Measurements from ENCODE around the gene PTGR3. TPM values are rescaled to one million over a fixed set of nuclear protein-coding genes. Genes with fewer than 3 reads are reported as not detected.

The PTGR3 gene
- total RNA-seq, 1 experiment from 2014 or later, result 1.6 TPM

DNA sequence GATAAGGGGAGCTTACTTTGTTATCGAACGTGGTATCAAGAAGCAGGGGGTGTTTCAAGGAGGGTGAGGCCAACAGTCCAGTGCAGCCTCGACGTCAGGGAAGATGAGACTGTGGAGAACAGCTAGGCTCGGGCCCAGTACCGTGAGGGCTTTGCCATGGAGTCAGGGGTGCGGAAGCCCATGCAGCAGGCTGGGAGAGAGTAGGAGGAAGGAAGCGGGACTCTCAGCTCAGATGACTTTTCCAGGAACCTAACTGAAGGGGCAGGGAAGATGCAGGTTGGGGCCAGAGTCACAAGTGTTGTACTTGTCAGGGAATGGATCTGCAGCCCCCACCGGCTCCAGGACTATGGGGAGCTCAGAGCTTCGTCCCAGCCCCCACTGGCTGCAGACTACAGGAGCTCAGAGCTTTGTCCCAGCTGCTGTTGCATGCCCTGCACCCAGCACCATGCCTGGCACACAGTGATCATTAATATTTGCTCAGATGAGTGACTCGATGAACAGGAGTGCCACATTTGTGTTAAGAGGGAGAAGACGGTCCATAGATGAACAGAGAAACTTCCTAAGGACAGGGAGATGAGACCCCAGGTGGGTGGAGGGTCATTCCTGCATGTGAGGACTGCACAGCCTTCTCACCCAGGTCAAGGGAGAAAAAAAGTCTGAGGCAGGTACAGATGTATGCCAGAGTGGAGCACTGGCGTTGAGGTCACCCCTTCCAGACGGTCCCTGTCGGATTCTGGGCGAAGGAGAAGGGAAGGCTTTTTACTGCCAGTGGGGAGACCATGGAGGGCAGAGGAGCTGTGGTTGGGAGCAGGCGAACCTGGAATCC, 36.4 kb downstream of the PTGR3 start:
- Histone ChIP-seq H3K14ac (ENCODE audit: insufficient read depth, low read length) (no peak overlapping the region), H4K20me1 (ENCODE audit: control insufficient read depth, insufficient read depth, insufficient read length) (no peaks in the 10 kb centered on the region), H2BK15ac (ENCODE audit: low read depth, low read length) (no peak overlapping the region), H3K9ac (ENCODE audit: extremely low read depth, insufficient read length, low read length) (no peak overlapping the region), H3K4ac (ENCODE audit: low read depth, low read length) (no peak overlapping the region), H3K4me2 (ENCODE audit: insufficient read depth, insufficient read length, low read length) (no peak overlapping the region), H2BK12ac (ENCODE audit: insufficient read length, low read depth, low read length) (no peak overlapping the region), H3K23me2 (ENCODE audit: insufficient read length, low read depth, low read length, poor library complexity, severe bottlenecking) (no peaks in the 10 kb centered on the region), H3K56ac (ENCODE audit: insufficient read length, low read depth, low read length) (no peak overlapping the region), H4K8ac (replicated peaks; ENCODE audit: insufficient read length, low read depth, low read length) (no peak overlapping the region), H3T11ph (ENCODE audit: low read length) (no peak overlapping the region), H3K4me1 (ENCODE audit: insufficient read depth, low read length) (no peaks in the 10 kb centered on the region), H3K79me2 (ENCODE audit: insufficient read depth, low read length) (no peaks in the 10 kb centered on the region), H2AK5ac (ENCODE audit: insufficient read length, low read length) (no peak overlapping the region), H2BK120ac (ENCODE audit: low read depth, low read length, poor library complexity, severe bottlenecking) (no peak overlapping the region), H2AFZ (ENCODE audit: low read length) (no peak overlapping the region), H3K9me3 (ENCODE audit: control insufficient read depth, low read depth, low read length) (no peaks in the 10 kb centered on the region), H3K23ac (ENCODE audit: insufficient read length, low read depth, low read length) (no peak overlapping the region), H3K79me1 (ENCODE audit: insufficient read depth, low read depth, low read length, poor library complexity, severe bottlenecking) (no peaks in the 10 kb centered on the region), H3K18ac (ENCODE audit: insufficient read length, low read depth, low read length) (no peak overlapping the region), H2BK20ac (ENCODE audit: low read depth, low read length, poor library complexity, severe bottlenecking) (no peak overlapping the region), H3K27ac (ENCODE audit: insufficient read length, low read depth, low read length) (no peak overlapping the region), H4K91ac (ENCODE audit: insufficient read length, low read depth, low read length) (no peak overlapping the region), H3K27me3 (ENCODE audit: insufficient read depth, low read length) (no peaks in the 10 kb centered on the region), H2BK5ac (ENCODE audit: insufficient read length, low read length) (no peak overlapping the region), H4K5ac (ENCODE audit: insufficient read length, low read depth, low read length) (no peak overlapping the region)
- H3K4me1 Mint-ChIP-seq, result peaks cover 11 to 13% of the 10 kb centered on the region in 2 experiments
- WGBS (ENCODE audit: extremely low coverage, insufficient read length, low lambda C conversion rate), result no CpG with 5 or more reads among the region's 17 CpGs
- no peaks in the 10 kb centered on the region for H3K36me3 Mint-ChIP-seq (ENCODE audit: insufficient read depth in 1 of 3, low read depth in 3 of 3)
- peak overlapping the region in 2 of 3 experiments; percentile 20 to 52; a peak in 2 of 7 replicates for H3K27ac Mint-ChIP-seq
- H3K4me3 Mint-ChIP-seq, result no peak overlapping the region
- DNase-seq, result no peak
- H3K27me3 Mint-ChIP-seq (ENCODE audit: low read depth), result no peaks in the 10 kb centered on the region; the same call in 1 of the 2 replicates
- H3K9me3 Mint-ChIP-seq, result no peaks in the 10 kb centered on the region
- TF ChIP-seq, protein P1, sequence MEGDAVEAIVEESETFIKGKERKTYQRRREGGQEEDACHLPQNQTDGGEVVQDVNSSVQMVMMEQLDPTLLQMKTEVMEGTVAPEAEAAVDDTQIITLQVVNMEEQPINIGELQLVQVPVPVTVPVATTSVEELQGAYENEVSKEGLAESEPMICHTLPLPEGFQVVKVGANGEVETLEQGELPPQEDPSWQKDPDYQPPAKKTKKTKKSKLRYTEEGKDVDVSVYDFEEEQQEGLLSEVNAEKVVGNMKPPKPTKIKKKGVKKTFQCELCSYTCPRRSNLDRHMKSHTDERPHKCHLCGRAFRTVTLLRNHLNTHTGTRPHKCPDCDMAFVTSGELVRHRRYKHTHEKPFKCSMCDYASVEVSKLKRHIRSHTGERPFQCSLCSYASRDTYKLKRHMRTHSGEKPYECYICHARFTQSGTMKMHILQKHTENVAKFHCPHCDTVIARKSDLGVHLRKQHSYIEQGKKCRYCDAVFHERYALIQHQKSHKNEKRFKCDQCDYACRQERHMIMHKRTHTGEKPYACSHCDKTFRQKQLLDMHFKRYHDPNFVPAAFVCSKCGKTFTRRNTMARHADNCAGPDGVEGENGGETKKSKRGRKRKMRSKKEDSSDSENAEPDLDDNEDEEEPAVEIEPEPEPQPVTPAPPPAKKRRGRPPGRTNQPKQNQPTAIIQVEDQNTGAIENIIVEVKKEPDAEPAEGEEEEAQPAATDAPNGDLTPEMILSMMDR (conservative IDR thresholded peaks at IDR 0.05), result no peak
